Epithelial cell of prostate (primary cell): ENCODE results near the gene ZNF329.

Source experiments
- DNase-seq: peaks from one replicate; pipeline ENCODE4 v3.0.0-alpha.2; 2011; ENCODE audit warnings: low read depth, low spot score
- H3K27ac ChIP-seq: fragments of 450-650 bp; 2 replicates; pipeline ENCODE4 v1.5.1; 2017; ENCODE audit warnings: mild to moderate bottlenecking

Gene ZNF329

DNA sequence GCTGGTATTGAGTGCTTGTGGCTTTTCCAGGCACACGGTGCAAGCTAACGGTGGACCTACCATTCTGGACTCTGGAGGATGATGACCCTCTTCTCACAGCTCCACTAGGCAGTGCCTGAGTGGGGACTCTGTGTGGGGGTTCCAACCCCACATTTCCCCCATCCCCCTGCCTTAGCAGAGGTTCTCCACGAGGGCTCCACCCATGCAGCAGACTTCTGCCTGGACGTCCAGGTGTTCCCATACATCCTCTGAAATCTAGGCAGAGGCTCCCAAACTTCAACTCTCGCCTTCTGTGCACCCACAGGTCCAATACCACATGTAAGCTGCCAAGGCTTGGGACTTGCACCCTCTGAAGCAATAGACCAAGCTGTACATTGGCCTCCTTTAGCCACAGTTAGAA, 27.2 kb downstream of the ZNF329 start:
- H3K27ac ChIP-seq, result no peak overlapping the region
- no peak for DNase-seq

DNA sequence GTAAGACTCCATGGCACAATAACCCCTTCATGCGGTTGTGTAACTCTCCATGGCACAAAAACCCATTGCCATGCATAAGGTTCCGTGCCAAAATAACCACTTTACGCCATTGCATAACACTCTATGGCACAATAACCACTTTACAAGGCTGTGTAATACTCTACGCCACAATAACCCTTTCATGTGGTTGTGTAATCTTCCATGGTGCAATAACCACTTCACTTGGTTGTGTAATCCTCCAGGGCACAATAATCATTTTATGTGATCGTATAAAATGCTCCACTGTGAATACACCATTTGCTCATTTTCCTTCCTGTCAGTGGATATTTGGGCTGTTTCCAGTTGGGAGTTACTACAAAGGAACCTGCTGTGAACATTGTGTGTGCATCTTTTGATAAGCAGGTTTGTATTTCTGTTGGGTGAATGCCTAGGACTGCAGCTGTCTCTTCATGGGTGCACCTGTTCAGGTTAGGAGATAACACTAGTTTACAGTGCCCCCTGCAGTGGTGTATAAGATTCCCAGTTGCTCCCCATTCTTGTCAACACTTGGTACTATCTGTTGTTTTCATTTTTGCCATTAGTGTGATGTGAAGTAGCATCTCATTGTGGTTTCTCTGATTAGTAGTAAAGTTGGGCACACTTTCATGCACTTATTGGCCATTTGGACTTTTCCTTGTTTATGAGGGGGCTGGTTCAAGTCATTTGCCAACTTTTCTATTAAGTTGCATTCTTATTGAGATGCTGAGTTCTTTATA, 31.4 kb downstream of the ZNF329 start:
- DNase-seq, result no peak
- no peak overlapping the region for H3K27ac ChIP-seq

DNA sequence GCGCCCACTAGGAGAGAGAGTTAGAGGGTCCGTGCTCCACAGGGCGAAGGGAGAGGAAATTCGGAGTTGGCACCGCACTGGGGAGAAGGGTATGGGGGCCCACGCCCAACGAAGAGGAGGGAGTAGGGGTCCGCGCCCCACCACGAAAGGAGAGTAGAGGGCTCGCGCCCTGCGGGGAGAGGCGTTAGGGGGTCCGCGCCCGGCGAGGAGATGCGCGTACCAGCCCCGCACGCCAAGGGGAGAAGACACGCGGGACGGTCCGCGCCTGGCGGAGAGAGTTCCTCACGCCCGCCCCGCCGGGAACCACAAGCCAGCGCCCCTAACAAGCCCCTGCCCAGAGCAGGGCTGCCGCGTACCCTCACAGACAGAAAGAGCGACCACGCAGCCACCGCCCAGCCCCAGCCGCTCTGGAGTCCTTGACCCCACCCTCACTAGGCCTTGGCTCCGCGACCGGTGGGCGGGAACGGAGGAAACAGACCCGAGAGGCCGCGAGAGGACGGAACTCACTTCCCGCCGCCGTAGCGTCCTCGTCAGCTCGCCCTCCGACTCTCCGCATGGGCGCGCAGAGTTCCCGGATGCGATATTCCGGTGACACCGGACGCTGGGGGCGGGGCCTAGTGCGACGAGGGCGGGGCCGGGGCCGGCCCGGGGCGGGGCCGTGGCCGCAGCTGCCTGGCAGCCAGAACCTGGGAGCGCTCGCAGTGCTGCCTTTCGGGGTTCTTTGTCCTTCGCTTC, 32.6 kb downstream of the ZNF329 start:
- DNase-seq, result no peak
- no peak overlapping the region for H3K27ac ChIP-seq

DNA sequence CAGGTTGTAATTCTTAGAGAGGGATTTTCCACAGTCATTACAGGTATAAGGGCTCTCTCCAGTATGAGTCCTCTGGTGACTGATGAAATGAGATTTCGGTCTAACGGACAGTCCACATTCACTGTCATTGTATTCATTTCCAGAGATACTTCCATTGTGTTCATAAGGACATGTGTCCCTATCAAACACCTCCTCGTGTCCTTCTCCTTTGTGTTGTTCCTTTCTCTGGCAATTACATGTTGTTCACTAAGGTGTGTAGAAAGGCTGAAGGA, 42.1 kb downstream of the ZNF329 start:
- DNase-seq, result no peak
- no peak overlapping the region for H3K27ac ChIP-seq

DNA sequence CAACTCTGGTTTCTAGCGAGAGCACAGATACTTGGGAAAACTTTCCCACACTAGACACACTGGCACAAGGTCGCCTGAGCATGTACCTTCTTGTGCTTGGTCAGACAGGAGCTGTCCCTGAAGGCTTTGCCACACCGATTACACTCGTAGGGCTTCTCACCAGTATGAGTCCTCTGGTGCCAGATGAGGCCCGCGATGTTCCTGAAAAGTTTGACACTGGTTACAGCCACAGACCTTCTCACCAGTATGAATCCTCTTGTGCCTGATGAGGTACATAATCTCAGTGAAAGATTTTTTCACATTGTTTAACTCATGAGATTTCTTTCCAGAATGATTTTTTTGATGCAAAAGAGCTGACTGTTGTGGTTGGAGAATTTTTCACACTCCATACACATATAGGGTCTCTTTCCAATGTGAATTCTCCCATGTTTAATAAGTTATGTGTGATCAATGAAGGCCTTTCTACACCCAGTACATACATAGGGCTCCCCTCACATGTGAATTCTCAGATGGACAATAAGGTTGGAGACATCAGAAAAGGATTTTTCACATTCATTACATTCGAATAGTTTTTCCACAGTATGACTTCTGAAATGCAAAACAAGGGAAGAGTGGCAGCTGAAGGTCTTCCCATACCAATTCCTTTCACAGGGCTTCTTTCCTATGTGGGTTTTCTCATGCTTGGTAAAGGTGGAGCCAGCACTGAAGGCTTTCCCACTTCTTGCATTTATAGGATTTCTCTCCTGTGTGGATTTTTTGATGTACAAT, 42.6 kb downstream of the ZNF329 start:
- no peak overlapping the region for H3K27ac ChIP-seq
- DNase-seq, result no peak

DNA sequence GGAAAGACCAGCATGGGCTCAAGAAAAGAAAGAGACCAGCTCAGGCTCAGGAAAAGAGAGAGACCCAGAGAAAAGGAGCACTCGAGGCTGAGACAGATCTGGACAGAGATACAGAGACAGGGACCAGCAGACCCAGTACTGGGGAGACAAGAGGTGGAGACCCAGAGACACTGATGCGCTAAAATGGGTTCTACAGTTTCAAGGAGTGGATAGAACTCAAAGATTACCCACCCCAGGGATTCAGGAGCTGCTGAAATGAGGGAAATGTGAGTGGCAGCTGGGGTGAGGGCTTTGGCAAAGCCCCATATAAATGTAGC, 51.9 kb downstream of the ZNF329 start:
- DNase-seq, result no peak

DNA sequence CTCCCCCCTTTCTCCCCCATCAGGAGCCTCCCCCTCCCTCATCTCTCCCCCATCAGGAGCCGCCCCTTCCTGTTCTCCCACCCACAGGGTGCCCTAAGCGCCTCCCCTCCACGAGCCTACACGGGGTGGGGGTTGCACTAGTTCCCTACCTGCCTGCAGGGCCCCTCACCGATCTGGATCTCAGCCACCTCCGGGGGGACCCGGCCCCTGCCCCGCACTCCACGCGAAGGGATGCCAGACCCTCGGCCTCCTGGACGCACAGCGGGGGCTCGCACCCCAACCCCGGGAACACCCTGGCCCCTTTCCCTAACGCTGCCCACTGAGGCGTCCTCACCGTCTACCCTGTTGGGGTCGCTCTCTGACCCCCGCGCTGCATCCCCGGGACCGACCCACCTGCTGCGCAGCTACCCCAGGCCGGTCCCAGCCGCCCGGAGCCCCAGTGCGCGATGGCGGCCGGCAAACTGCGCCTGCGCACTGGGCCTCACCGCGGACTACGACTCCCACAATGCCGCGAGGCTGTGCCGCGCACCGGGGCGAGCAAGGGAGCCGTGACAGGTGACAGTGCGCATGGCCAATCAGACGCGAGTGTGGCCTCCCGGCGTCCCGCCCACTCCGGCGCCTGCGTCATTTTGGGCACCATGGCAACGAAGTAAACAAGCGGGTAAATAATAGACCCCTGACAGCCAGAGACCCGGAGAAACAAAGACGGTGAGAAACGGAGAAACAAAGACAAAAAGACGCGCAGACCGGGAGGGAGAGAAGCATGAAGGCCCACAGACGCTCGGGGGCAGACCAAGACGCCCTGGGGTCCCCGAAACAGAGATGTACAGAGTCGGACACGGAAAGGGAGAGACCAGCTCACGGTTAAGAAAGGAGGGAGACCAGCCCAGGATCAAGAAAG, 52.6 kb downstream of the ZNF329 start, which contains the start of gene ZSCAN18:
Gene ZSCAN18 (minus strand): TSS at position 451 of the 901 bp plus-strand sequence. CDS start 7,964 bp downstream, outside the sequence.
- peak; percentile 65 for DNase-seq
- H3K27ac ChIP-seq, result no peak within 1 kb of the TSS

More for the DNA sequence above, 51.9 kb downstream of the ZNF329 start:
- no peak overlapping the region for H3K27ac ChIP-seq

DNA sequence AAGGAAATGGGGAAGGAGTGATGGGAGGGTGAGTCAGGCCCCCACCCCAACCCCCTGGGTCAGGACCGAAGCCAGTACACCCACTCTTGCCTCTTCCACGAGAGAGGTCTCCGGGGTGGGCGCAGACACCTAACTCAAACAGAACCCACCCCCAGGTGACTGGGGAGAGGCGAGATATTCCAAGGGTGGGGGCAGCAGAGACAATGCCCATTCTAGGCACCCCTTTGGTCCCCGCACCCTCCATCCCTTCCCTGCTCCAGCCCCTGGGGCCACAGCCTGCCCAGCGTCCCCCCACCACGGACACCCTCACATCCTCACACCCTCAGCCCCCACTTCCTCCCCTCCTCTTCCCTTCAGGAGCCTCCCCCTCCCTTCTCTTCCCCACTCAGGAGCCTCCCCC, 53.2 kb downstream of the ZNF329 start:
- DNase-seq, result no peak
- no peak overlapping the region for H3K27ac ChIP-seq

DNA sequence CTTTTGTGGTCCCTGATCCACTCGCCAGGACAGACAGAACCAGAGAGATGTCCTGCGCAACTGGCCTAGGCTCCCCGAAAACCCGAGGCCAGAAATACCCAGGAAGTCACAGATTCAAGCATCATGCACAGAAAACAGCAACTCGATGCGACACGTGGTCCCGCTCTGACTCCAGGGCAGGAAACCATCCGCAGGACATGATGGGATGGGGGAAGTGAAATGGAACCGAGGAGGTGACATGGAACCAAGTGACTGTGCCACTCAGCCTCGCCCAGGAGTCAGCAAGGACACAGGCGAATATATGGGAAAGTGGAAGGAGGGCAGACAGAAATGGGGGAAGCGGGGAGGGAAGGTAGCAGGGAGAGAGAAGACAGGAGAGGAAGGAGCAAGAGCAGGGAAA, 53.7 kb downstream of the ZNF329 start:
- no peak for DNase-seq
- H3K27ac ChIP-seq, result no peak overlapping the region

DNA sequence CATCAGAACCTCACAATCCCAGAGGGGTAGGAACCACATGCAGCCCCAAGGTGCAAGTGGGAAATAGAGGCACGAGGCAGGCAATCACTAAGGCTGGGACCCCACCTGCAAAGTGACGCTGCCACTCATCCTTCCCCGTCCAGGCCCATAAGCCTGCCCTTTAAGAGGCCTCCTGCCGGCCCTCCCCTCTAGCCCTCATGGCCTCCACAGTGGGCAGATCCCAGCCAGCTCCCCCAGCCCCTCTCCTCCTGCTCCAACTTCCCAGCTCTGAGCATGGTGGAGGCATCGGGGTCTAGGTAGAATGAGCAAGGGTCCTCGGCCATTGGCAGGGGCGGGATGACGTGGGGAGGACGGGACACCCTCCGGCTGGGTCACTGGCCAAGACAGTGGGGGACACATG, 55.3 kb downstream of the ZNF329 start:
- H3K27ac ChIP-seq, result no peak overlapping the region
- DNase-seq, result no peak

DNA sequence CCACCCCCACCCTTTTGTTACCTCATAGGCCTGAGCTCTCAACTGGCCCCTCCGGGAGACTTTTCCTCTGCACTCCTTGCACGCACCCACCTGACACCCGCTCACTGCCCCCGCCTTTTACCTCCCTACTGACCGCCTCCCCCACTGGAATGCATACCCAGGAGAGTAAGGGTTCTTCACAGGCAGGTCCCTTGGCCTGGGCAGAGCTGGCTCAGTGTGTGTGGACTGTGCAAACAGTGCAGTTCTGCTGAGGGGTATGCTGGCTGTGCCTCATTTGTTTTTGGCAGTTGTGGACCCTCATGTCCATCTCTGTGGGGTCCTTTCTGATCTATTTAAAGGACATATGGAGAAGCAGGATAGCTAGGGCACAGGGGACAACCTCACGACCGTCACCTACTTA, 57.5 kb downstream of the ZNF329 start:
- H3K27ac ChIP-seq, result no peak overlapping the region
- no peak for DNase-seq

DNA sequence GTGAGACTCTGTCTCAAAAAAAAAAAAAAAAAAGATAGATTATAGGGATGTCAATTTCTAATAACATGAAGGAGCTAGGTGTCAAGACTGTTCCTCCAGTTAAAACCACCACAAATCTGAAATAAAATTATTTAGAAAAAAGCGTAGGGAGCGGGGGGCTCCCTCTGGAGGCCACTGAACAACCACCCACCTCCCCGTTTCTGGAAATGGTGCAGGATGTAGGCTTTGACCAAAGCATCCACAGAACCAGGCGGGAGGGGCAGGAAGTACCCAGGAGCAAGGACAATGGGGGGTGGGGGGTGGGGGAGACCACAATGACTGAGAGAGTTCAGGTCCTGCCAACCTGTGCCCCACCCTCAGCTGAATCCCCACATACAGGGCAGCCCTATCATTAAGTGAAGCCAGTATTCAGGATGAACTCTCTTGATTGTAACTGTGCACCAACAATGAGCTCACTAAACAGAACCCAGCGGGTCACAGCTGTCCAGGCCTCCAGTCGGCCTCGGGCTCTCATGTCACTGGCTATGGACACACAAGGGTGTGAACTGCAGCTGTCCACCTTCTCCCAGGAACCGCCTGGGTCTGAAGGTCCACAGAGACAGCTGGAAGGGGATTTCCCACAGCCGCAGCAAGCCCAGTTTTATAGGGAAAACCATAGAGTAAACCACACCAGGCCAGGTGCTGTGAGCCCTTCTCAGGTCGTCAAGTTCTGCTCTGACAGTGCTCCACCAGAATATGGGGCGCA, 59.2 kb downstream of the ZNF329 start:
- no peak overlapping the region for H3K27ac ChIP-seq
- DNase-seq, result no peak

DNA sequence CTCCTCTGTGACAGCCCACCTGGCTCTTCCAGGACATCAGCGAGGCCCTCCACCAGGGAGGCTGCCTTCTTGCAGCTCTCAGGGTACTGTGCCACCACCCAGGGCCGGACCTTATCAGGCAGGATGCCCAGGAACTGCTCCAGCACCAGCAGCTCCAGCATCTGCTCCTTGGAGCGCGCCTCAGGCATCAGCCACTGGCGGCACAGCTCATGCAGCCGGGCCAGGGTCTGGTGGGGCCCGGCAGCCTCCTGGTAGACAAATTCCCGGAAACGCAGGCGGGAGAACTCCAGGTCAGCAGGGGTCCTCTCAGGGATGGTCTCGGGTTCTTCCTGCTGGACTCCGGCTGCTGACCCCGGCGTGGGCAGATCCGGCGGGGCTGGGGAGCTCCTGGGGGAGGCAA, 60.7 kb downstream of the ZNF329 start:
- H3K27ac ChIP-seq, result no peak overlapping the region
- no peak for DNase-seq

DNA sequence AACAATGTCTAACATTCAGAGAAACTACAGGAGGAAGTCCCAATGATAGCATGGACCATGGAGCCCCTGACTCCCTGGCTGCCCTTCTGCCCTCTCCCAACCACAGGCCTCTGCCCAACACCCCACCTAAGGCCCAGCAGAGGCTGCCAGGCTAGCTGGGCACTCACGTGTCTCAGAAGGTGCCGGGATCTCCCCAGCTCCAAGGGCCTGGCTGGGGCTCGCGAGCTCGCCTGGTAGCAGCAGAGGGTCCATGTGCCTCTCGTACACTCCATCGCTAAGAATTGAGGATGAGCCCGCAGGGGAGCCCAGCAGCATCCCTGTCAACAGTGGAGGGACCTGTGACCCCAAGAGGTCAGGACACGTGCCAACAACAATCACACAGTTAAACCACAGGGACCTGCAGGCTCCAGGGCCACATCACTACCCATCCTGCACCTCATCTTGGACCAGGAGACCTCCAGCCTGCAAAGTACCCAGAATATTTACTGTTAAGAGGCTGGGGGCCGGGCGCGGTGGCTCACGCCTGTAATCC, 62.0 kb downstream of the ZNF329 start:
- H3K27ac ChIP-seq, result no peak overlapping the region
- no peak for DNase-seq

DNA sequence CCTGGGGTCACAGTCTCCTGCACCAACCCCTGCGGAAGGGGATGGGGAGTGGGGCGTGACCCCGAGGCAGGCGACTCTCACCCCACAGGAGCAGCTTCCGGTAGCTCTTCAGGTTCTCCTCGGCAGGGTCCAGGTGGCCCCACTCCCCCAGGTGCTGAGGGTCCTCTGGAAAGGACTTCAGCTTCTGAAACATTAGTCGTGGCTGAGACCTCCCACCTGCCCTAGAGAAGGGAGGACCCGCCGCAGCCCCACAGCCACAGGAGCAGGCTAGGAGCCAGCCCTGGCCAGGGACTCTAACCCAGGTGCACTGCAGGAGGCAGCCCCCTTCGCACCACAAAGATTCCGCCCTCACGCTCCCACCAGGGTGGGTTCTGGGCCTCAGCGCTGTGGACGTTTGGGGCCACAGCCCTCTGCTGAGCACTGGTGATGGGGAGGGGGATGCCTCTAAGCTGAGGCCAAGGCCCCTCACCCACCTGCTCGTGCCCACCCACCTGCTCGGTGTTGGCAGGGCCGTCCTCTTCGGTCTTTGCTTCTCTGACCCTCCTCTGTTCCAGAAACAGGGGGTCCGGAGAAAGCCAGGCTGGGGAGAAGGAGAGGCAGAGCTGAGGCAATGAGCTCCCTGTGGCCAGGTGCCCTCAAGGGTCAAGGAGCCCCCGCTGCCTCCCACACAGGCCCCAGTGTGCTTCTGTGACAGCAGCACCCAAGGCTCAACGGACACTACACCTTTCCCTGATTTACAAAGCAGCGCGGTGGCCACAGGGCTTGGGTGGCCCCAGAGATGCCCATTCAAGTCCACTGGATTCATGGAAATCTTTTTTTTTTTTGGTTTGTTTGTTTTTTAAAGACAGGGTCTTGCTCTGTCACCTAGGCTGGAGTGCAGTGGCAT, 63.5 kb downstream of the ZNF329 start:
- no peak overlapping the region for H3K27ac ChIP-seq
- no peak for DNase-seq

DNA sequence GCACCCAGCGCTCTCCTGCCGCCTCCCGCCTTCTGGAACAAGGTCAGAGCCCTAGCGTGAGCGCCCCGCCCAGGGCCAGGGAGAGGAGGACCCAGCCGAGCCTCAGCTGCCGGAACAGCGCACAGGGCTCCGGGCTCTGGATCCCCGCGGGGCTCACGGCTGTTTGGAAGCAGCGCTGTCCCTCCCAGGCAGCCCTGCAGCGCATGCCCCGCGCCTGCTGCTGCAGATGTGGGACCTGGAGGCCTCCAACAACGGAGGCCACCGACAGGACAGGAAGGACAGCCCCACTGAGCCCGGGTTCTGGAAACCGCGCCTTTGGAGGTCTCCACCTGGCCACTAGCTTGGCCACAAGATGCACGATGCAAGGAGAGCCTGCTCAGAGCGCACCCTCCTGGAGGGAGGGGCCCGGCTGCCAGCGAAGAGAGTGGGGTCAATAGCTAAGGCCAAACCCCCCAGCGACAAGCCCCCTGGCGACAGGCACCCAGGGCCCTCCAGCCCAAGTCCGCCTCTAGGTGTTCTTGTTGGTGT, 65.2 kb downstream of the ZNF329 start:
- H3K27ac ChIP-seq, result no peak overlapping the region
- no peak for DNase-seq

DNA sequence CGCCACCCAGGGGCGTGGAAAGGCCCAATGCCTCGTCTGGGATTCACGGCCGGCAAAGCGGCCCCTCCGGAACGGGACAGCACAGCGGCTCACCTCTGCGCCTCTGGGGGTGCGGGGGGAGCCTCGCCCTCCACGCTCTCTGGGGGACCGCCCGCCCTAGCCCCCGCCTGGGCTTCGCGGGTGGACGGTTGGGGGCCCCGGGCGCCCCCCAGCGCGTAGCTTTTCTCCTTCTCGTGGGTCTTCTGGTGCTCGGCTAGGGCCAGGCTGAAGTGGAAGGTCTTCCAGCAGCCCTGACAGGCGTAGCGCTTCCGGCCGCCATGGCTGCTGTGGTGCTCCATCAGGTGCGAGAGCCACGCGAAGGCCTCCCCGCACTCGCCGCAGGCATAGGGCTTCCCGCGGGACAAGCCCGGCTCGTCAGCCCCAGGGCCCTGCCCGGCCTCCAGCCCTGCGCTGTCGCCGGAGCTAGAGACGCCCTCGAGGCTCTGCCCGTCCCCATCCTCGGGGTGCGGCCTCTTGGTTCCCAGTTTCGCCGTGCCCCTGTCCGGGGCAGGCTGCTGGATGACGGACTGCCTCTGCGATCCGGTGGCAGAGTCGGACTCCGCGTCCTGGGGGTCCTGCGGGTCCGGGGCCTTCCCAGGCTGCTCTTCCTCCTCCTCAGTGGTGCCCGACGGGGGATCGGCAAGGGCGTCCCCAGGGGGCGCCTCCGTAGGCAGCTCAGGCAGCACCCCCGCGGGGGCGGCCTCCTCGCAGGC, 65.8 kb downstream of the ZNF329 start:
- no peak overlapping the region for H3K27ac ChIP-seq
- no peak for DNase-seq

DNA sequence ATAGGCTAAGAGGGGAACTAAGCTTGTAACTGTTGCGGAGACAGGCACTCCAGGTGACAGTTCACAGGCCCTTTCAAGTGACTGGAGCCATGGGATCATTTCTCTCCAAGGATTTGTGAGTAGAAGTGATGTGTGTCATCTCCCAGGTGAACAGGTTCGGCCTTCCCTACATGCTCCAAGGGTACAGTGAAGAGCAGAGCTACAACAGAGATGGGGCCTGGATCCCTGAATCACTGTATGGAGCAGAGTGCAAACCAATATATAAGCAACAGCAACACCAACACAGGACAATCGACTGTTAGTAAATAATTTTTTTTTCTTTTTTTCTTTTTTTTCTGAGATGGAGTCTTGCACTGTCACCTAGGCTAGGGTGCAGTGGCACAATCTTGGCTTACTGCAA, 67.6 kb downstream of the ZNF329 start:
- H3K27ac ChIP-seq, result no peak overlapping the region
- DNase-seq, result no peak
